ENCODE data around the gene ABTB2. TPM values are rescaled to one million over a fixed set of nuclear protein-coding genes. Genes with fewer than 3 reads are reported as not detected.

Gene ABTB2
- total and polyA plus RNA-seq, 9 of the 15 experiments (the other 6 are each of a cell fraction or from before 2014, with no cell fraction given): 0.03 to 0.18 (median 0.12) TPM; not detected in 2

DNA sequence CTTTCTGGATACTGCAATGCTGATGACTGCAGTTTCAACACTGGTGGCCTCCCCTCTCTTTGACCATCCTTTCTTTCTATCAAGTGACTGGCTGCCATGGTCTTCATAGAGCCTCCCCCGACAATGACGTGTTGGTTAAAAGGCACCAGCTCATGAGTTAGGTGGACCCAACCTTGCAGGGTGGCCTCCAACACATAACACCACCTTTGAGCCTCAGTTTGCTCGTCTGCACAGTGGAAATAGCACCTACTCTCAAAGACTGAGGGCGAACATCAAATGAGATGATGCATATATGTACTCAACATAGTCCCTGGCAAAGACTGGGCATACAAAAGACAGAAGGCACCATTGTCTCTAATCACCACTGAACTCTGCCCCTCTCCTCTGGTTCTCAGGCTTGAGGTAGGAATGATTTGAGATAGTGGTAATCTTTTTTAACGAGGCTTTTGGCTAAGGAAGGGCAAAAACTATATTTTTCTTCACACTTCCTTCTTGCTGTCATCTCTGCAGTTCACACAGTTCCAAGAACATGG, 133.3 kb downstream of the ABTB2 start:
- Histone ChIP-seq H3K9ac (ENCODE audit: insufficient read depth in 1 of 2, low read depth in 2 of 2, low read length in 2 of 2) (no peak overlapping the region), H3K9me3 (replicated peaks; ENCODE audit: control insufficient read depth, insufficient read depth, low read depth, low read length) (no peaks in the 10 kb centered on the region), H3K27me3 (ENCODE audit: control insufficient read depth in 2 of 2, insufficient read depth in 2 of 2, low read length in 2 of 2) (peaks cover 30 to 33% of the 10 kb centered on the region in 2 experiments), H3K4me3 (no peak overlapping the region), H3K79me2 (ENCODE audit: control insufficient read depth, insufficient read depth, low read length) (no peaks in the 10 kb centered on the region), H4K20me1 (replicated peaks; ENCODE audit: control insufficient read depth, insufficient read depth, low read length) (no peaks in the 10 kb centered on the region; the same call in 1 of the 2 replicates), H3K9me1 (ENCODE audit: control insufficient read depth, insufficient read depth, low read length) (no peaks in the 10 kb centered on the region), H3K27ac (ENCODE audit: extremely low read depth, low read depth, low read length) (no peak overlapping the region), H3K36me3 (ENCODE audit: control insufficient read depth, insufficient read depth, low read length) (no peaks in the 10 kb centered on the region), H3K4me2 (ENCODE audit: insufficient read depth, low read length) (no peak overlapping the region), H2AFZ (ENCODE audit: low read depth, low read length) (no peak overlapping the region), H3K4me1 (replicated peaks in 1 of 2; ENCODE audit: control insufficient read depth in 2 of 2, insufficient read depth in 2 of 2, low read length in 2 of 2) (no peaks in the 10 kb centered on the region; a peak in 1 of 5 replicates)
- no TSS peak for BruUV-seq (replicated peaks)
- intact Hi-C loops (cut with micrococcal nuclease) (no loop called here), in situ Hi-C loops (cut with MboI) (no loop called here)
- WGBS (ENCODE audit: insufficient coverage, low coverage, missing lambda C conversion rate): 2% methylated on average over 5 of the region's 5 CpGs
- TF ChIP-seq LCOR (CRISPR knock-in tag; IDR thresholded peaks at IDR 0.05): no peak
- TF ChIP-seq, protein P1, sequence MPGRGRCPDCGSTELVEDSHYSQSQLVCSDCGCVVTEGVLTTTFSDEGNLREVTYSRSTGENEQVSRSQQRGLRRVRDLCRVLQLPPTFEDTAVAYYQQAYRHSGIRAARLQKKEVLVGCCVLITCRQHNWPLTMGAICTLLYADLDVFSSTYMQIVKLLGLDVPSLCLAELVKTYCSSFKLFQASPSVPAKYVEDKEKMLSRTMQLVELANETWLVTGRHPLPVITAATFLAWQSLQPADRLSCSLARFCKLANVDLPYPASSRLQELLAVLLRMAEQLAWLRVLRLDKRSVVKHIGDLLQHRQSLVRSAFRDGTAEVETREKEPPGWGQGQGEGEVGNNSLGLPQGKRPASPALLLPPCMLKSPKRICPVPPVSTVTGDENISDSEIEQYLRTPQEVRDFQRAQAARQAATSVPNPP (IDR thresholded peaks at IDR 0.05; ENCODE audit: borderline replicate concordance, insufficient read depth, insufficient read length): no peak
- TF ChIP-seq ZBTB8A (IDR thresholded peaks at IDR 0.05; ENCODE audit: partially characterized antibody): no peak
- no peak for TF ChIP-seq HBP1 (CRISPR knock-in tag; IDR thresholded peaks at IDR 0.05)
- TF ChIP-seq ZNF316 (IDR thresholded peaks at IDR 0.05): no peak
- TF ChIP-seq CEBPG (CRISPR knock-in tag; IDR thresholded peaks at IDR 0.05): no peak
- TF ChIP-seq CEBPG (tag; conservative IDR thresholded peaks at IDR 0.05 in 1 of 2, IDR thresholded peaks at IDR 0.05 in 1 of 2): no peak
- TF ChIP-seq CLOCK (CRISPR knock-in tag; IDR thresholded peaks at IDR 0.05; ENCODE audit: borderline replicate concordance): no peak
- no peak for TF ChIP-seq GTF2A2 (tag; IDR thresholded peaks at IDR 0.05)
- TF ChIP-seq ZNF354B (CRISPR knock-in tag; IDR thresholded peaks at IDR 0.05): no peak
- ATAC-seq (no peak), DNase-seq (ENCODE audit: extremely low read depth in 1 of 4, low spot score in 3 of 4) (no peak), FAIRE-seq (no peak)
- ChIA-PET POLR2A (interaction anchor here (0.7 kb wide), 1 partner anchor 50 kb away, joined by 4 read pairs; no protein-coding TSS in a partner anchor), CTCF (ENCODE audit: low intra/inter-chr PET ratio) (no interaction called here)

All from K562 (cell line).